SHP77 treated with DMSO at 0.1 percent for 48 hours (cell line): ENCODE data around the gene INPP5K.
A peak's percentile ranks its signal among the peaks of the same experiment; 100 is the strongest.

Experiments used
- DNase-seq: peaks from one replicate; lab custom pipeline; 2025; lab: John Stamatoyannopoulos, UW

The INPP5K gene

DNA sequence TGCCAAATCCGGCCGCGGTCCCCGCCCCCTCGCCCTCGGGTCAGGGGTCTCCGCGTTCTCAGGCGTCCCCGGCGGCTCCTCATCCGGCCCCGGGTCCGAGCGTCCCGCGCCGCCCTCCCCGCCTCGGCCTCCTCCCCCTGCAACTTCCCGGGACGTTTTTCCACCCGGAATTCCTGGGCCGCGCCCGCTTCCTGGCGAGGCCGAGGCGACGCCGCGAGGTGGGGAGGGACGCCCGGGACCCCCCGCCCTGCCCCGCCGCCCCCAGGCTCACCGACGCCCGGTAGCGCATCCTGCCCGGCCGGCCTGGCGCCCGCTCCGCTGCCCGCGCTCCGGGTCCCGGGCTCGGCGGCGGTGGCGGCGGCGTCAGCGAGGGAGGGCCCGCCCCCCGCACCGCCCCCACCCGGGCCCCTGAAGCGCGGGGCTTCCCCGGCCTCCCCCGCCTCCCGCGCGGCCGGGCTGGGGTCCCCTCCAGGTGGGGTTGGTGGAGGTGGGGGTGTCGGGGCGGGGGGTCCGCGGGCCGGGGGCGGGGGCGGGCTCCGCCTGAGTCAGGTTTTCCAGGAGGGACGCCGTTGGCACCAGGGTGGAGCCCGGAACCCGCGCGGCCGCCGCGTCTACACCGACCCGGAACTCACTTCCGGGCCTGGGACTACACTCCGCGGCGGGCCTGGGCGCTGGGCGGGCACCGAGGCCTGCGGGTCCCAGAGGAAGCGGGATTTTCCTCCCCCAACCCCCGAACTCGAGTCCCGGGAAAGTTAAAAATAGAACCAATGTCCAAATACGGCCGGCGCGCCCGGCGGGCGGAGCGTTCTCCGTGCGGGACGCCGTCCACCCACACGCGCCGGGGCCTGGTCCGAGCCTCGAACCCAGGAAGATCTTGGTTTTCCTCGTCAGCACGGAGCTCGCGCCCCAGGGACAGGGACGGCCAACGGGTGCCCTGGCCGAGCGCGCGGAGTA is 30.7 kb downstream of the INPP5K start:
- DNase-seq: no peak

DNA sequence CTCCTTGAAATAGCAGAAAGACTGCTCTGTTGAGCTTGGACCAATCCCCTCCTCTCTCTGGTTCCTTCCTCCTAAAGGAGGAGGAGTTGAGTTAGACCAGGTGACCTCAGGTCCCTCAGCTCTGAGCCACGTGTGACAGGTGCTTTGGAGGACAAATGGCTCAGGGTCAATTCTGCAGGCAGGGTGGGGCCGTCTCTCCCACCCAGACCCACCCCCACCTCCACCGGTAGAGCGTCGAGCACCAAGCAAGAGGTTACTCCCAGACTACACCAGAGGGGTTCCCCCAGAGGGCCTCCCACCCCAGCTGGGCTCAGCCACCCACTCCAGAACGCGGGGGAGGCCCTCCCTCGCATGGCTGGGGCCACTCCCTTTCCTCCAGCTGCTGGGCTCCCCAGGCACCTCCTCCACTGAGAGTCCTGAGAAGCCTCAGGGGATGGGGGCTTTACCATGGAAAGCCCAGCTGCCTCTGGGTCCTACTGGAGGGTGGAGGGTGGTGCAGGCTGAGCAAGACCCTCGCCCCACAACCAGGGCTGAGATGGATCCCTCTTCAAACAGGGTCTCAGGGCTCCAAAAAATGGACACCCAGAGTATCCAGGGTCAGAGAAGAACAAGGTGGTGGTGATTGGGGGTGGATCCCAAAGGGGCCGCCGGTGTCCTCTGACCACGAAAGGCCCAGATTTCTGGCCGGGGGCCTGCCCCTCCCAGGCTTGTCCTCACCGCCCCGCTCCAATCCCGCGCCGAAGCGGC is 31.6 kb downstream of the INPP5K start:
- peak; percentile 41 for DNase-seq

GRCh38 chr17:1484060-1484535 is 32.3 kb downstream of the INPP5K start:
- DNase-seq: no peak

GRCh38 chr17:1482680-1483079 is 33.7 kb downstream of the INPP5K start:
- DNase-seq: no peak

GRCh38 chr17:1481736-1482135 is 34.7 kb downstream of the INPP5K start:
- no peak for DNase-seq

GRCh38 chr17:1480747-1481465 is 35.5 kb downstream of the INPP5K start:
- DNase-seq: no peak

- no peak for DNase-seq
Measured at GRCh38 chr17:1478418-1478817, 38.0 kb downstream of the INPP5K start.

DNA sequence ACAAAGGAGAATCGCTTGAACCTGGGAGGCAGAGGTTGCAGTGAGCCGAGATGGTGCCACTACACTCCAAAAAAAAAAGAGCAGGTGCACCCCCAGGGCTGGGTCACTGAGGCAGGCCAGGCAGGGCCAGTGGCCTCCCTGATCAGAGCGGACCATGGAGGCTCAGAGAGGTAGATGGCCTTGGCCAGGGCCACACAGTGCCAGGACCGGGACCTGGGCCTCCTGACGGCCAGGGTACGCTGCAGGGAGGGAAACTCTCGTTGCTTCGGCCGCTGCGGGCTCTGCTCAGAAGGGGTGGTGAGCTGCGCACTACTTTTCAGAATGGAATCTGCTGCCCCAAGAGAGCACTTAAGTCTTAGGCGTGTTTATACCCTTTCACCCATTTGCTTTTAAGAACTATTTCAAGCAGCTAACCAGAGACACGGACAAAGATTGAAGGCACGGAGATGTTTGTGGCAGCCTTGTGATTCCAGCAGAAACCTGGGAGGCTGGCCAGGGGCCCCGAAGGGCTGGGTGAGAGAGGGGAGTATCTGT is 41.0 kb downstream of the INPP5K start:
- DNase-seq: no peak

GRCh38 chr17:1474402-1475189 is 41.8 kb downstream of the INPP5K start:
- no peak for DNase-seq

DNA sequence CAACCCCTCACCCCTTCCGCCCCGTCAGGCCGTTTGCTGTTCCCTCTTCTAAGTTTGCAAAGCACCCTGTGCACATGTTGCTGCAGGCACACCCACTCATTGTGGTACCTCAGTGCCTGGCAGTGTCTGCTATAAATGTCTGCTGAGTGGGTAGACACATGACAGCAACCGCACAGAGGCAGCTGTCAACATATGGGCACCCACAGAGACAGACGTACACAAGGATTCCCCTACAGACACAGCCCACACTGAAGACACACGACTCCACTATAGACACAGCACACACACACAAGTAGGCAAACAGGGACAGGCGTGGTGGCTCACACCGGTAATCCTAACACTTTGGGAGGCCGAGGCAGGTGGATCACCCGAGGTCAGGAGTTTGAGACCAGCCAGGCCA is 42.6 kb downstream of the INPP5K start:
- no peak for DNase-seq

DNA sequence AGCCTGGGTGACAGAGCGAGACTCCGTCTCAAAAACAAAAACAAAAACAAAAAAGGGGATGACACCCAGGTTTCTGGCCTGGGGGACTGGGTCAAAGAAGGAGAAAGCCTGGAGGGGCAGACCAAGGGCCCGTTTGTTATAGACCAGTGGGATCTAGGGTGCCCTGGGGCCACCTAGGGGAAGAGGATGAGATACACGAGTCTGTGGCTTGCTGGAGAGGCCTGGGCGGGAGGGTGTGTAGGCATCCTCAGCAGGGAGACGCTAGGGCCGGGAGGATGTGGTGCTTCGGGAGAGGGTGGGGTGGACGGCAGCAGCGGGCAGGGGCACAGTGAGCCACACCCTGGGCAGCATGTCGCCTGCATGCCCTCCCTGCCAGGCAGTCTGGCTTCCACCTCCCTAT is 43.2 kb downstream of the INPP5K start:
- no peak for DNase-seq

DNA sequence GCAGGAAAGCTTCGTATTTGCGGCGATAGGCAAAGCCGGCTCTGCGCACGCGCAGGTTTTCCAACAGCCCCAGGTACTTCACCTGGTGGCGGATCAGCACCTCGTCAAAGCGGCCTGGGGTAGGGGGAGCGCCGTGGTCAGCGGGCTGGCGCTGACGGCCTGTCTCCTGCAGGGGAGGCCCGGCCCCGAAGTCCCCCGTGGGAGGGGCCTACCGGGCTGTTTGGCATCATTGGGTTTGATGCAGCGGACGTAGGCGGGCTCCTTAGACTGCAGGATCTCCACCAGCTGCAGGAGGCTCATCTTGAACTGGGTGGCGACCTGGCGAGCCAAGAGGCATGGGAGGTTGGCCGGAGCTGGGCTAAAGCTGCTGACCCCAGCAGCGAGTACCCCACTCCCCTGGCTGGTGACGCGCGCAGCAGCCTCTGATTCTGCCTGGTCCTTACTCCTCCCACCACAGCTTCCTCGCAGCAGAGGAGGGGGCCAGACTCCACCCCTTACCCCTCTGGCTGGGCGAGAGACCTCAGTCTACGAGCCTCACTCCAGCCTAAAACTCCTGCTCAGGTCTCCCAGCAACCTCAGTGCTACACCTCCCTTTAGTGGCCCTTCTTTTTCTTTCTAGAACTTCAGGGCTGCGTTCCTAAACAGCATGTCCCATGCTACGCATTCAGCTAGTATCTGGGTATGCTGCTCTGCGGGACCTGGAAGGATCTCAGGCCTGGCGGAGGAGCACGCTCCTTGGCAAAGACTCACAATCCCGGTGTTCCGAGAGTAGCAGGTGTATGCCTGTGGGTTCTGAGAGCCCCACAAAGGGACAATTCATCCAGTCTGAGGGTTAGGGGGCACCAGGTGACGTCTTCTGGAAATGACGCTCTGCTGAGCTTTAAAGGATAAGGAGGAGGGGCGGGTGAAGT is 44.2 kb downstream of the INPP5K start:
- DNase-seq: no peak

DNA sequence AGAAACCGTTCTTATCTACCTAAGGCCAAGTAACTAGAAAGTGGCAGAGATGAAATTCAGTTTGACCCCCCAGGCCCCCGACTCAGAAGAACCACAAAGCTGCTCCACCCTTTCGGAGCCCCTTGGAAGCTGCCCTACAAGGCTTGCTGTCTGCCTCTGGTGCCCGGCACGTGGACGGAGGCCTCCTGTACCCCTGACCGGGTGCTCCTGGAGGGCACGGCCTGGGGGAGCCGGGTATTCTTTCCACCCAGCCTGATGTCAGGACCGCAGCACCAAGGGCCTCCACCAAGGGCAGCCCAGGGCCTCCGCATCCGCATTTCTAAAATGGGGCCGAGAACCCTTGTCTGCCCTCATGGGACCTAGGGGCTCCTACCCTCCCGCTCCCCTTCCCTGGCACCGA is 44.9 kb downstream of the INPP5K start:
- no peak for DNase-seq

- DNase-seq: no peak
Measured at GRCh38 chr17:1470755-1471462, 45.5 kb downstream of the INPP5K start.

DNA sequence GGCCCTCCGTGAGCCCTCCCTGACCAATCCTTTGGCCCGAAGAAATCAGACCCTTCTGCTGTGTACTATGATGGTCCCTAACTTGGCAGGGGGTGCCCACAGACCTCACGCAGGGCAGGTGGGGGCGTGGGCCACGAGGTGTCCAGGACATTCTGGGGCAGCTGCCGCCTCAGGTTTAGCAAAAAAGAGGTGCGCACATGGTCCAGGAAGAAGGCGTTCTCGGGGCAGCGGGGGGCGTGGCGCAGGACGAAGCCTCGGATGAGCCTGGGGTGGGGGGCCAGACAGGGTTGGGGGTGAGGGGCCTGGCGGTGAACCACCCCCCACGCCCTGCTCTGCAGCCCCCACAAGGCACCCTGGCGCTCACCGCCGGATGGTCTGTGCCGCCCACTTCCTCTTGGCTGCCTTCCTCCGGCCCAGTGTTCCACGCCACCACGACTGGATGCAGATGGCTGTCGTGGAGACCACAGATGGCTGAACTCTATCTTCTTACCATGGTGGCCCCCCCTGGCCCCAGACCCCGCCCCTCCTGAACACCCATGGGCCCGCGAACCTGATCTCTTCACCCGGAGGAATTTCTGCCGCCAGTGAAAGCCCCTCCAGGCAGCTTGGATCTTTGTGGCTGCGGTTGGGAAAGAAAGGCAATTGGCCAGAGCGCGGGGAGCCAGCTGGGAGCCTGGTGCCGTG is 46.2 kb downstream of the INPP5K start:
- no peak for DNase-seq

GRCh38 chr17:1469231-1469852 is 47.1 kb downstream of the INPP5K start:
- no peak for DNase-seq

GRCh38 chr17:1467898-1468492 is 48.4 kb downstream of the INPP5K start:
- DNase-seq: no peak

GRCh38 chr17:1467258-1467657 is 49.2 kb downstream of the INPP5K start:
- no peak for DNase-seq
